Ramos (cell line): ENCODE data around the gene NBPF3.
"Not testable (repeated sequence)": the region's sequence is repeated elsewhere in the genome, so short reads cannot be mapped to it uniquely, and the experiment has no call there.

Experiments
- in situ Hi-C: fragments of 300-500 bp; cut with MboI; formaldehyde crosslinking; loops from one replicate; pipeline ENCODE4 v1.14.3; 2022; ENCODE audit warnings: low sequenced_read_pairs; ENCODE audit not compliant: unreplicated experiment

Gene NBPF3

DNA sequence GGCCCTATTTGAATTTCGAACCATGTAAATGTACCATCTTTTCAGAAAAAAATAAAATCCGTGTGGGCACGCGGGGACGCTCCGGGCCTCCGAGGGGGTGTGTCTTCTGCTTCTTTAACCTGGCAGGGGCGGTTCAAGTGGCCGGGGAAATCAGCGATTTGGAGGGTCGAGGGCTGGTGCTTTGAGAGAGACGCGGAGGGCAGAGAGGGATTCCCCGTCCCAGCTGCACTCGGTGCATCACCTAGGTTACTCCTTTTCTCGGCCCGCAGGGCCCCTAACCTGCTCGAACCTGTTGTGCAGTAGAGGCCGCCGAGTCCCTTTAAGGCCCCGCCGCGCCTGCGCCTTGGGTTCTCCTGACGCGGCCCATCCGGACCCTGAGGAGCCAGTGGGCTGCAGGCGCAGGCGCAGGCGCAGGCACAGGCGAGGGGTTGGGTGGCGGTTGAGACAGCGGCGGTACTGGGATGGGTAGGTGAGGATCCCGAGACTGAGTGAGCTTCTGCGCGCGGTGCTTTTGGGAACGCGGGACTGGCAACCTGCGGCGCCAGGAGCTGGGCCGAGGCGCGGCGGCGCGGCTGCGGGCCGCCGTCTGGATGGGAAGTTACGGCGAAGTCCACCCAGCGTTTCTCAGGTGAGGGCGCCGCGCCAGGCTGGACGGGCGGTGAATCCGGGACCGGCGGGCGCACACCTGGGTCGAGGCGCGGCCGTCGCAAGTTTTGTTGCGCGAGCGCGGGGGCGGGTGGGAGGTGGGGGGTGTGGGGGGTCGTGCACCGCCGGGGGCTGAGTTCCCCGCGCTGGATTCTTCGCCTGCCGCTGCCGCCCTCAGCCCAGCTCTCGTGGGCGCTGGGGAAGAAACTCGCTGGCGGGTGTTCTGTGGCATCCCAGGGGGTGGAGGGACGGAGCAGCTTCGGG, at the start of gene NBPF3:
Gene NBPF3, plus strand, starts transcription at position 417 of the 909 bp plus-strand sequence. CDS start 4,950 bp downstream, outside the sequence.
- in situ Hi-C loops, result no loop called here

DNA sequence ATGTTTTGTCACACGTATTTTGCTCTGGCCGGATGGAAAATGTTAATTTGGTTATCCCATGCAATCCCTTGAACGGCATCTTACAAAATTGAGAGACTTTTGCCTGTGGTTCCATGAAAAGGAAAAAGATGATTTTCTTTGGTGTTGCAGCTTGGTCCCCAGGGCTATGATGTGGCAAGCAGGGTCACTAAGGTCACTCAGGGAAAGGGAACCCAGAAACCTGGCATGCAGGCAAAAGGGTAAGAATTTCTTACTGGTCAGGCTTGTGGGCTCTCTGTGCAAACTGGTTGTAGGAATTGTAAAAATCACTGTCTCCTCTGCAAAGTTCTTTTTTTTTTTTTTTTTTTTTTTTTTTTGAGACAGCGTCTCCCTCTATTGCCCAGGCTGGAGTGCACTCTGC, 48.4 kb upstream of the NBPF3 start:
- in situ Hi-C loops, result no loop called here

DNA sequence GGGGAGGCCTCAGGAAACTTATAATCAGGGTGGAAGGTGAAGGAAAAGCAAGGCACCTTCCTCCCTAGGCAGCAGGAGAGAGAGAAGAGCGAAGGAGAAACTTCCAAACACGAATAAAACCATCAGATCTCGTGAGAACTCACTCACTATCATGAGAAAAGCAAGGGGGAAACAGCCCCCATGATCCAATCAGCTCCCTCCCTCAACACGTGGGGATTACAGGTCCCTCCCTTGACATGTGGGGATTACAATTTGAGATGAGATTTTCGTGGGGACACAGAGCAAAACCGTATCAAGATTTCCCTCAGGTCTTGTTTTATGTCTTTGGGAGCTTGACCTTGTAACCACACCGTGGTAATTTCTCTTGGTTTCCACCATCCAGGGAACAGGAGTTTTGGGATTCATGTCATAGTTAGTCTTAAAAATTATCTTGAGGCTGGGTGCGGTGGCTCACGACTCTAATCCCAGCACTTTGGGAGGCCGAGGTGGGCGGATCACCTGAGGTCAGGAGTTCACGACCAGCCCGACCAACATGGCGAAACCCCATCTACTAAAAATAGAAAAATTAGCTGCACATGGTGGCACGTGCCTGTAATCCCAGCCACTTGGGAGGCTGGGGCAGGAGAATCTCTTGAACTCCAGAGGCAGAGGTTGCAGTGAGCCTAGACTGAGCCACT, 47.2 kb upstream of the NBPF3 start:
- in situ Hi-C loops, result no loop called here

GRCh38 chr1:21396516-21396915, 43.4 kb upstream of the NBPF3 start:
- in situ Hi-C loops, result no loop called here

DNA sequence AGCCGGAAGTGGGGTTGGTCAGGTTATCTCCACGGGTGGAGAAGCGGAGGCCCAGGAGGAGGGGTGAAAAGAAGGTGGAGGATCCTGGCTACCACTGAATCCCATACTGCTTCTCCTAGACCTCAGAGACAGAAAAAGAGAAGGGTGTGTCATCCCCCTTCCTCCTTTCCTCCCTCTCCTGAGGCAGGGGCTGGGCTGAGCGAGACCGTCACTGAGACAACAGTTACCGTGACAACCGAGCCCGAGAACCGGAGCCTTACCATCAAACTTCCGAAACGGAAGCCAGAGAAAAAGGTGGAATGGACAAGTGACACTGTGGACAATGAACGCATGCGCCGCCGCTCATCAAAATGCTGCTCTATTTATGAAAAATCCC, 42.1 kb upstream of the NBPF3 start:
- in situ Hi-C loops, result no loop called here

DNA sequence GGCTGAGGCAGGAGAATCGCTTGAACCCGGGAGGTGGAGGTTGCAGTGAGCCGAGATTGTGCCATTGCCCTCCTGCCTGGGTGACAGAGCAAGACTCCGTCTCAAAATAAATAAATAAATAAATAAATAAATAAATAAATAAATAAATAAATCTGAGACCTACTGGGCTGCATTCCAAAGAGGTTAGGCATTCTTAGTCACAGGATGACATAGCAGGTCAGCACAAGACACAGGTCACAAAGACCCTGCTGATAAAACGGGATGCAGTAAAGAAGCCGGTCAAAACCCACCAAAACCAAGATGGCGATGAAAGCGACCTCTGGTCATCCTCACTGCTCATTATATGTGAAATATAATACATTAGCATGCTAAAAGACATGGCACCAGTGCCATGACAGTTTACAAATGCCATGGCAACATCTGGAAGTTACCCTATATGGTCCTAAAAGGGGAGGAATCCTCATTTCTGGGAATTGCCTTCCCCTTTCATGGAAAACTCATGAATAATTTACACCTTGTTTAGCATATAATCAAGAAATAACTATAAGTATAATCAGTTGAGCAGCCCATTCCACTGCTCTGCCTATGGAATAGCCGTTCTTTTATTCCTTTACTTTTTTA, 38.1 kb upstream of the NBPF3 start:
- in situ Hi-C loops, result not testable (repeated sequence)

GRCh38 chr1:21406659-21407058, 33.3 kb upstream of the NBPF3 start:
- in situ Hi-C loops, result no loop called here

DNA sequence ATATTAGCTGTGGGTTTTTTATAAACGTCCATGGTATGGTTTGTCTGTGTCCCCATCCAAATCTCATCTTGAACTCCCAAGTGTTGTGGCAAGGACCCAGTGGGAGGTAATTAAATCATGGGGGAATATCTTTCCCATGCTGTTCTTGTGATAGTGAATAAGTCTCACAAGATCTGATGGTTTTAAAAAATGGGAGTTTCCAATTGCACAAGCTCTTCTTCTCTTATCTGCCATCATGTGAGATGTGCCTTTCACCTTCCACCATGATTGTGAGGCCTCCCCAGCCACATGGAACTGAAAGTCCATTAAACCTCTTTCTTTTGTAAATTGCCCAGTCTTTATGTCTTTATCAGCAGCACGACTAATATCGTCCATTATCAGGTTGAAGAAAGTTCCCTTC, 30.0 kb upstream of the NBPF3 start:
- in situ Hi-C loops, result not testable (repeated sequence)

GRCh38 chr1:21414015-21414414, 25.9 kb upstream of the NBPF3 start:
- in situ Hi-C loops, result no loop called here

GRCh38 chr1:21420378-21420777, 19.6 kb upstream of the NBPF3 start:
- in situ Hi-C loops, result not testable (repeated sequence)

- in situ Hi-C loops, result not testable (repeated sequence)
Observed at GRCh38 chr1:21421307-21421706, 18.6 kb upstream of the NBPF3 start.

- in situ Hi-C loops, result not testable (repeated sequence)
Observed at GRCh38 chr1:21427798-21428480, 12.0 kb upstream of the NBPF3 start.

DNA sequence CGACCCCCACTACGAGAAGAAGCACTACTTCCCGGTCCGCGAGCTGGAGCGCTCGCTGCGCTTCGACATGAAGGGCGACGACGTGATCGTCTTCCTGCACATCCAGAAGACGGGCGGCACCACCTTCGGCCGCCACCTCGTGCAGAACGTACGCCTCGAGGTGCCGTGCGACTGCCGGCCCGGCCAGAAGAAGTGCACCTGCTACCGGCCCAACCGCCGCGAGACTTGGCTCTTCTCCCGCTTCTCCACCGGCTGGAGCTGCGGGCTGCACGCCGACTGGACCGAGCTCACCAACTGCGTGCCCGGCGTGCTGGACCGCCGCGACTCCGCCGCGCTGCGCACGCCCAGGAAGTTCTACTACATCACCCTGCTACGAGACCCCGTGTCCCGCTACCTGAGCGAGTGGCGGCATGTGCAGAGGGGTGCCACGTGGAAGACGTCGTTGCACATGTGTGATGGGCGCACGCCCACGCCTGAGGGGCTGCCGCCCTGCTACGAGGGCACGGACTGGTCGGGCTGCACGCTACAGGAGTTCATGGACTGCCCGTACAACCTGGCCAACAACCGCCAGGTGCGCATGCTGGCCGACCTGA, 11.4 kb upstream of the NBPF3 start:
- in situ Hi-C loops, result not testable (repeated sequence)

GRCh38 chr1:21429210-21429609, 10.7 kb upstream of the NBPF3 start:
- in situ Hi-C loops, result not testable (repeated sequence)

GRCh38 chr1:21430875-21431274, 9.1 kb upstream of the NBPF3 start:
- in situ Hi-C loops, result not testable (repeated sequence)

DNA sequence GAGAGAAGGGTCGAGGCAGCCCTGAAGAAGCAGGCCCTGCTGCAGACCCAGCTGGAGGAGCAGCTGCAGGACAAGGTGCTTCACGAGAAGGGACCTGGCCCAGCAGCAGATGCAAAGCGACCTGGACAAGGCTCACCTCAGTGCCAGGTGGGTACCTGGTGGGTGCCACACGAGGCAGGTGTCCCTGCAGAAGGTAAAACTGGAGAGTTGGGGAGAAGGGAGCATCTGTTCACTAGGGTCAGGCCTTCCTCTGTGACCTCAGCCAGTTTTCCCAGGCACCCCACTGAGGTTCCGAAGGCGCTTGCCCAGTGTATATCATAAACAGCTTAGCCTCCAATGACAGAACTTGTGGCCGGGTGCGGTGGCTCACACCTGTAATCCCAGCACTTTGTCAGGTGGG, 5.5 kb upstream of the NBPF3 start:
- in situ Hi-C loops, result no loop called here

DNA sequence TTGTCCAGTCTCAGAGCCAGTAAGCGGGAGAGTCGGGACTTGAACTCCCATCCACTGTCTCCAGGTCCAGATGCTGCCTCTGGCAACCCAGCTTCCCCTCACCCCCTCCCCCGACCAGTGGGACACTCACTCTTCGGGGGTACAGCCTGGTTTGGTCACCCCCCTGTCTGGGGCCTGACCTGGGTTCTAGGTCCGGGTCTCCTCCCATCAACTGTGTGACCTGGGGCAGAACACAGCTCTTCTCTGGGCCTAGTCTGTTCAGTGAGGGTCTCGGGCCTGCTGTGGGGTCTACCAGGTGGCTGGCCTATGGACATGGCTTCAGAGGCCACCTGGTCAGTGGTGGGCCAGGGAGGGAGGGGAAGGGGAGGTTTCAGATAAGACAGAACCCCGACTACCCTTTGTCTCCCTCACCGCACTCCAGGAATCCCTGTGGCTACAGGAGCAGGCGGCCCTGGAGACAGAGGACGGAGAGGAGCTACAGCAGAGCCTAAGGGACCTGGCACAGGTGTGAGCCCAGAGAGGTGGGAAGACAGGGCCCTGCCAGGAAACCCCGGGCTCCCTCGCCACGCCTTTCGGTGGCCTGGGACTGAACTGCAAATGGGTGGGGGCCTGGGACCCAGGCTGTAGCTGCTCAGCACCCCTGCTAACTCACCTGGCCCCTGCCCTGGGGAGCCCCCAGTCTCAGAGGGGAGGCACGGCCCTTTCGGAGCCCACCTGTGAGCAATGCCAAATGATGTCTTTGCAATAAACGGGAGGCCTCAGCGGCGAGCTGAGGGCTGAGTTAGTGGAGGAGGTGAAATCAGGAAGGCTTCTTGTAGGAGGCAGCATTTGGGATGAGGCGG, 4.1 kb upstream of the NBPF3 start:
- in situ Hi-C loops, result no loop called here

DNA sequence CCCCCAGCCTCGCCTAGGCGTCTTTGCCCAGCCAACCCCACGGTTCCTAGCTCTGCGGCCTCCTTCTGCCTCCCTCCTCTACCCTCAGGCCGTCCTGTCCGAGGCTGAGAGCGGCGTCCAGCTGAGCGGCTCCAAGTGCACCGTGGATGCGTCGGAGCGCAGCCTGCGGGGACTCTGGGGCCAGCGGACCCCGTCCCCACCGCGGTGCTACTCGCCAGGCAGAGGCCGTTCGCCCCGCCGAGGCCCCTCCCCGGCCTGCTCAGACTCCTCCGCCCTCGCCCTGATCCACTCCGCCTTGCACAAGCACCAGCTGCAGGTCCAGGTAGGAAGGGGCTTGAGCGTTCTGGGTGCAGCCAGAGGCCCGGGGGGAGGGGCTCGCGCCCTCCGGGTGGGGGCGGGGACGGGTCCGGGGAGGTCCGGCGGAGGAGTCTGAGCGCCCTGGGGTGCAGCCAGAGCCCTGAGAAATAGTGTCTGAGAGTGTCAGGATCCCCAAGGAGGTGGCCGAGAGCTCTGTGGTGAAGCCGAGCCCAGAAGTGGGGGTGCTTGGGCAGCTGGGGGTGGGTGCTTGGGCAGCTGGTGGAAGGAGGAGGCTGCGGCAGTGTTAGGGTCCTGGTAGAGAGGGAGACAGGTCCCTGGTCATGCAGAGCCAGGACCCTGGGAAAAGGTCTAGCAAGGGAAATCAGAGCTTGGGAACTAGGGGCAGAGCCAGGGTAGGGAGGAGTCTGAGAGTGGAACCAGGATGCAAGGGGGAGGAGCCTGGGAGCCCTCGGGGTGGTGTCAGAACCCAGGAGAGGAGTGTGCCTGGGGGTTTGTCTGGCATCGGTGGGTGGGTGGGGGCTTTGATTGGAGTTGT, 3.2 kb upstream of the NBPF3 start:
- in situ Hi-C loops, result no loop called here

- in situ Hi-C loops, result no loop called here
Observed at GRCh38 chr1:21437341-21437640, 2.6 kb upstream of the NBPF3 start.
